Liver (tissue), 9 donors: ENCODE data around the gene TMIGD1. TPM values are rescaled to one million over a fixed set of nuclear protein-coding genes. Genes with fewer than 3 reads are reported as not detected.

ENCODE experiments used
- DNase-seq: peaks from one replicate; pipeline ENCODE4 v3.0.0-alpha.2; 2017; ENCODE audit warnings: low spot score
- H3K27ac ChIP-seq, 2 donors: one replicate each; pipeline ENCODE4 v1.7.0; 2013; ENCODE audit warnings: inconsistent platforms in 2 of 2, low read length in 2 of 2, control low read depth in 1 of 2, low read depth in 1 of 2, mild to moderate bottlenecking in 1 of 2
- H3K27me3 ChIP-seq, 4 donors: one replicate each; pipeline versions ENCODE4 v1.6.1 to v1.7.0; 2013; ENCODE audit warnings: low read length in 3 of 4, inconsistent platforms in 1 of 4, mild to moderate bottlenecking in 1 of 4, moderate library complexity in 1 of 4; ENCODE audit not compliant: control insufficient read depth in 4 of 4, insufficient read depth in 4 of 4
- H3K36me3 ChIP-seq, 4 donors: one replicate each; pipeline versions ENCODE4 v1.6.1 to v1.7.0; 2013; ENCODE audit warnings: low read length in 3 of 4, mild to moderate bottlenecking in 3 of 4, low read depth in 1 of 4, moderate library complexity in 1 of 4; ENCODE audit not compliant: control insufficient read depth in 4 of 4, insufficient read depth in 3 of 4
- H3K4me1 ChIP-seq, 4 donors: one replicate each; pipeline versions ENCODE4 v1.6.1 to v1.7.0; 2013; ENCODE audit warnings: low read length in 3 of 4, mild to moderate bottlenecking in 3 of 4, moderate library complexity in 1 of 4; ENCODE audit not compliant: control insufficient read depth in 4 of 4, insufficient read depth in 4 of 4
- H3K4me3 ChIP-seq, 3 donors: one replicate each; pipeline versions ENCODE4 v1.6.1 to v1.7.0; 2013; ENCODE audit warnings: low read length in 3 of 3, control low read depth in 1 of 3, low read depth in 1 of 3, mild to moderate bottlenecking in 1 of 3
- H3K9ac ChIP-seq, 2 donors: one replicate each; pipeline ENCODE4 v1.7.0; 2013; ENCODE audit warnings: low read length in 2 of 2, mild to moderate bottlenecking in 2 of 2, moderate library complexity in 2 of 2, control low read depth in 1 of 2, low read depth in 1 of 2
- H3K9me3 ChIP-seq, 4 donors: one replicate each; pipeline versions ENCODE4 v1.6.1 to v1.7.0; 2013; ENCODE audit warnings: low read length in 3 of 4; ENCODE audit not compliant: control insufficient read depth in 4 of 4
- EGR1 ChIP-seq, 2 donors: IDR thresholded peaks; 2 replicates each; pipeline ENCODE4 v1.6.1; 2016 to 2018; ENCODE audit warnings: antibody characterized with exemption in 2 of 2, low read depth in 2 of 2
- FOXA1 ChIP-seq: IDR thresholded peaks from 2 replicates; pipeline ENCODE4 v1.6.1; 2016; ENCODE audit warnings: antibody characterized with exemption
- FOXA2 ChIP-seq: IDR thresholded peaks from 2 replicates; pipeline ENCODE4 v1.6.1; 2016; ENCODE audit warnings: antibody characterized with exemption
- GABPA ChIP-seq, 2 donors: IDR thresholded peaks in 1 of 2; conservative IDR thresholded peaks in 1 of 2; 2 replicates each; pipeline ENCODE4 v1.6.1; 2016; ENCODE audit warnings: antibody characterized with exemption in 2 of 2, mild to moderate bottlenecking in 1 of 2, moderate library complexity in 1 of 2
- HNF4A ChIP-seq, 2 donors: conservative IDR thresholded peaks; 2 replicates each; pipeline ENCODE4 v1.6.1; 2016; ENCODE audit warnings: antibody characterized with exemption in 2 of 2, mild to moderate bottlenecking in 2 of 2
- HNF4G ChIP-seq: IDR thresholded peaks from 2 replicates; pipeline ENCODE4 v1.6.1; 2016; ENCODE audit warnings: antibody characterized with exemption
- JUND ChIP-seq, 2 donors: IDR thresholded peaks; 2 replicates each; pipeline ENCODE4 v1.6.1; 2016; ENCODE audit warnings: antibody characterized with exemption in 2 of 2
- NR2F2 ChIP-seq: IDR thresholded peaks from 2 replicates; pipeline ENCODE4 v1.6.1; 2016; ENCODE audit warnings: antibody characterized with exemption
- RAD21 ChIP-seq, 2 donors: IDR thresholded peaks; 2 replicates each; pipeline ENCODE4 v1.6.1; 2016; ENCODE audit warnings: antibody characterized with exemption in 2 of 2, mild to moderate bottlenecking in 2 of 2
- RXRA ChIP-seq, 2 donors: IDR thresholded peaks; 2 replicates each; pipeline ENCODE4 v1.6.1; 2017 to 2018; ENCODE audit warnings: antibody characterized with exemption in 2 of 2, mild to moderate bottlenecking in 1 of 2
- SP1 ChIP-seq: IDR thresholded peaks from 2 replicates; pipeline ENCODE4 v1.6.1; 2018; ENCODE audit warnings: antibody characterized with exemption, mild to moderate bottlenecking
- TAF1 ChIP-seq: conservative IDR thresholded peaks from 2 replicates; pipeline ENCODE4 v1.6.1; 2016; ENCODE audit warnings: antibody characterized with exemption, mild to moderate bottlenecking
- YY1 ChIP-seq: IDR thresholded peaks from 2 replicates; pipeline ENCODE4 v1.6.1; 2016; ENCODE audit warnings: antibody characterized with exemption, mild to moderate bottlenecking
- WGBS: extraction: QIAGEN DNeasy Blood & Tissue Kit; methylation state at CpG from one replicate; pipeline ENCODE4 v1.1.7; 2013; 5-methylcytosine and 5-hydroxymethylcytosine counted together
- polyA plus RNA-seq, 2 donors: library from polyadenylated mRNA; stranded (reverse) in 1 of 2; unstranded in 1 of 2; fragments of 200-250 nt in 1 of 2; fragments of >200 nt in 1 of 2; fragmentation: Nextera tagmentation in 1 of 2; extraction: Ambion mirVana in 1 of 2; gene quantifications; one replicate each; pipeline versions ENCODE4 v1.2.1 to v1.2.3, GENCODE V29; 2013 to 2015
- total RNA-seq, 2 donors: library from RNA; depleted of rRNA; stranded (reverse); fragments of >200 nt; gene quantifications; one replicate each; pipeline ENCODE4 v1.2.3, GENCODE V29; 2014
- TF ChIP-seq, protein P1 (sequence below): IDR thresholded peaks from 2 replicates; pipeline ENCODE4 v1.6.1; 2016; ENCODE audit warnings: antibody characterized with exemption
- TF ChIP-seq, protein P2 (sequence below): fragments of 150-350 bp; IDR thresholded peaks from 2 replicates; pipeline ENCODE4 v1.5.1; 2017; ENCODE audit warnings: improper control_type of control experiment, low read depth, low read length; ENCODE audit not compliant: missing input control
- TF ChIP-seq, protein P3 (sequence below): IDR thresholded peaks from 2 replicates; pipeline ENCODE4 v1.6.1; 2016; ENCODE audit warnings: antibody characterized with exemption
- TF ChIP-seq, protein P4 (sequence below): IDR thresholded peaks from 2 replicates; pipeline ENCODE4 v1.6.1; 2016; ENCODE audit warnings: antibody characterized with exemption, mild to moderate bottlenecking
- TF ChIP-seq, protein P5 (sequence below): IDR thresholded peaks from 2 replicates; pipeline ENCODE4 v1.6.1; 2016; ENCODE audit warnings: antibody characterized with exemption
- donor health status: healthy.
- donor health status: healthy.
- donor health status: healthy.
- donor health status: healthy.
- donor health status: healthy.

Gene TMIGD1, protein sequence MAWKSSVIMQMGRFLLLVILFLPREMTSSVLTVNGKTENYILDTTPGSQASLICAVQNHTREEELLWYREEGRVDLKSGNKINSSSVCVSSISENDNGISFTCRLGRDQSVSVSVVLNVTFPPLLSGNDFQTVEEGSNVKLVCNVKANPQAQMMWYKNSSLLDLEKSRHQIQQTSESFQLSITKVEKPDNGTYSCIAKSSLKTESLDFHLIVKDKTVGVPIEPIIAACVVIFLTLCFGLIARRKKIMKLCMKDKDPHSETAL
- total RNA-seq, result not detected
- not detected for polyA plus RNA-seq

DNA sequence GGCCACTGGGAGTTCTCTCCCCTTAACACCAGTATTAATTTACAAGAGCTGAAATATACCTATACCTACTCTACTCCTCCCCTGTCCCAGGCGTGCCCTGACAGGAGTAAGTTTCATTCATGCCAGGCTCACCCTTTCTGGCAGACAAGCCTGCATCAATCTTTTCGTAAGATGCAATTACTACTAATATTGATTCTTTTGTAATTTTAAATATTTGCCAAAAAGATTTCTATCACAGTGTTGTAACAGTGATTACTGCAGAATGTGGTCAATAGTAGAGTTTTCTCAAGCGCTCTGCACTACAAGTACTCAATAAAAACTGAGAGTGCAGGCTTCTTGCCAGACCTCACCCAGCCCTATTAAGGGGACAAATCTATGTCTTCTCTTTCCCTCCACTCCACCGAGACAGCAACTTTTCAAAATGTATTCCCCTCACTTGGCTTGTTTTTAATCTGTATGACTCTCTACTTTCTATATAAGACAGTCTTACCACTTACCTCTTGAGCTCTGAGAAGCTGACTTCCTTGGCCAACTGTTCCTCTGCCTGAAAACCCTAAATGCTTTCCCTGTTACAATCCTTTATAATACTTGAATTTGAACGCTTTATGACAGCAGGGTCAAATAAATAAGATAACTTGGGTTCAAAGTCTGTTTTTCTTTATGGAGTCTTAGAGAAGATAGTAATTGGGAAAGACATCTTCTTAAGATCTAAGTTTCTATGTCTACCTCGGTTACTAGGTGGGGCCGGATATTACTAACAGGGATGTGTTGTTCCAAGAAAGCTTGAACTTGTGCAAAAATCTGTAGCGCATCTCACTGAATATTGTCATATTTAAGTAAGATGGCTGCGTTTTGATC is at the start of gene TMIGD1:
Gene TMIGD1, minus strand, starts transcription at position 555 of the 858 bp plus-strand sequence. CDS start 1,924 bp downstream, outside the sequence.
- 61% methylated on average over 9 of the region's 9 CpGs for WGBS
- H3K36me3 ChIP-seq, result no peaks in the 10 kb centered on the region
- H3K9me3 ChIP-seq, result no peaks in the 10 kb centered on the region
- TF ChIP-seq EGR1 (IDR thresholded peaks at IDR 0.05; ENCODE audit: low read depth in 2 of 2), result no peak
- TF ChIP-seq, protein P1, sequence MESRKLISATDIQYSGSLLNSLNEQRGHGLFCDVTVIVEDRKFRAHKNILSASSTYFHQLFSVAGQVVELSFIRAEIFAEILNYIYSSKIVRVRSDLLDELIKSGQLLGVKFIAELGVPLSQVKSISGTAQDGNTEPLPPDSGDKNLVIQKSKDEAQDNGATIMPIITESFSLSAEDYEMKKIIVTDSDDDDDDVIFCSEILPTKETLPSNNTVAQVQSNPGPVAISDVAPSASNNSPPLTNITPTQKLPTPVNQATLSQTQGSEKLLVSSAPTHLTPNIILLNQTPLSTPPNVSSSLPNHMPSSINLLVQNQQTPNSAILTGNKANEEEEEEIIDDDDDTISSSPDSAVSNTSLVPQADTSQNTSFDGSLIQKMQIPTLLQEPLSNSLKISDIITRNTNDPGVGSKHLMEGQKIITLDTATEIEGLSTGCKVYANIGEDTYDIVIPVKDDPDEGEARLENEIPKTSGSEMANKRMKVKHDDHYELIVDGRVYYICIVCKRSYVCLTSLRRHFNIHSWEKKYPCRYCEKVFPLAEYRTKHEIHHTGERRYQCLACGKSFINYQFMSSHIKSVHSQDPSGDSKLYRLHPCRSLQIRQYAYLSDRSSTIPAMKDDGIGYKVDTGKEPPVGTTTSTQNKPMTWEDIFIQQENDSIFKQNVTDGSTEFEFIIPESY, result peak; percentile 38
- TF ChIP-seq JUND (IDR thresholded peaks at IDR 0.05), result peak; percentile 10 to 57
- peak; percentile 60 to 68 for TF ChIP-seq HNF4A (conservative IDR thresholded peaks at IDR 0.05)
- TF ChIP-seq FOXA2, result no peak
- peak; percentile 20 to 42 for TF ChIP-seq RAD21 (IDR thresholded peaks at IDR 0.05)
- TF ChIP-seq SP1, result peak; percentile 32
- TF ChIP-seq TAF1, result no peak
- TF ChIP-seq GABPA (IDR thresholded peaks at IDR 0.05 in 1 of 2, conservative IDR thresholded peaks at IDR 0.05 in 1 of 2), result no peak
- TF ChIP-seq NR2F2, result no peak
- no peak for TF ChIP-seq HNF4G
- TF ChIP-seq, protein P2, sequence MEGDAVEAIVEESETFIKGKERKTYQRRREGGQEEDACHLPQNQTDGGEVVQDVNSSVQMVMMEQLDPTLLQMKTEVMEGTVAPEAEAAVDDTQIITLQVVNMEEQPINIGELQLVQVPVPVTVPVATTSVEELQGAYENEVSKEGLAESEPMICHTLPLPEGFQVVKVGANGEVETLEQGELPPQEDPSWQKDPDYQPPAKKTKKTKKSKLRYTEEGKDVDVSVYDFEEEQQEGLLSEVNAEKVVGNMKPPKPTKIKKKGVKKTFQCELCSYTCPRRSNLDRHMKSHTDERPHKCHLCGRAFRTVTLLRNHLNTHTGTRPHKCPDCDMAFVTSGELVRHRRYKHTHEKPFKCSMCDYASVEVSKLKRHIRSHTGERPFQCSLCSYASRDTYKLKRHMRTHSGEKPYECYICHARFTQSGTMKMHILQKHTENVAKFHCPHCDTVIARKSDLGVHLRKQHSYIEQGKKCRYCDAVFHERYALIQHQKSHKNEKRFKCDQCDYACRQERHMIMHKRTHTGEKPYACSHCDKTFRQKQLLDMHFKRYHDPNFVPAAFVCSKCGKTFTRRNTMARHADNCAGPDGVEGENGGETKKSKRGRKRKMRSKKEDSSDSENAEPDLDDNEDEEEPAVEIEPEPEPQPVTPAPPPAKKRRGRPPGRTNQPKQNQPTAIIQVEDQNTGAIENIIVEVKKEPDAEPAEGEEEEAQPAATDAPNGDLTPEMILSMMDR, result no peak
- TF ChIP-seq, protein P3, sequence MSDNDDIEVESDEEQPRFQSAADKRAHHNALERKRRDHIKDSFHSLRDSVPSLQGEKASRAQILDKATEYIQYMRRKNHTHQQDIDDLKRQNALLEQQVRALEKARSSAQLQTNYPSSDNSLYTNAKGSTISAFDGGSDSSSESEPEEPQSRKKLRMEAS, result no peak
- TF ChIP-seq RXRA (IDR thresholded peaks at IDR 0.05), result peak; percentile 28 to 64
- TF ChIP-seq, protein P4, sequence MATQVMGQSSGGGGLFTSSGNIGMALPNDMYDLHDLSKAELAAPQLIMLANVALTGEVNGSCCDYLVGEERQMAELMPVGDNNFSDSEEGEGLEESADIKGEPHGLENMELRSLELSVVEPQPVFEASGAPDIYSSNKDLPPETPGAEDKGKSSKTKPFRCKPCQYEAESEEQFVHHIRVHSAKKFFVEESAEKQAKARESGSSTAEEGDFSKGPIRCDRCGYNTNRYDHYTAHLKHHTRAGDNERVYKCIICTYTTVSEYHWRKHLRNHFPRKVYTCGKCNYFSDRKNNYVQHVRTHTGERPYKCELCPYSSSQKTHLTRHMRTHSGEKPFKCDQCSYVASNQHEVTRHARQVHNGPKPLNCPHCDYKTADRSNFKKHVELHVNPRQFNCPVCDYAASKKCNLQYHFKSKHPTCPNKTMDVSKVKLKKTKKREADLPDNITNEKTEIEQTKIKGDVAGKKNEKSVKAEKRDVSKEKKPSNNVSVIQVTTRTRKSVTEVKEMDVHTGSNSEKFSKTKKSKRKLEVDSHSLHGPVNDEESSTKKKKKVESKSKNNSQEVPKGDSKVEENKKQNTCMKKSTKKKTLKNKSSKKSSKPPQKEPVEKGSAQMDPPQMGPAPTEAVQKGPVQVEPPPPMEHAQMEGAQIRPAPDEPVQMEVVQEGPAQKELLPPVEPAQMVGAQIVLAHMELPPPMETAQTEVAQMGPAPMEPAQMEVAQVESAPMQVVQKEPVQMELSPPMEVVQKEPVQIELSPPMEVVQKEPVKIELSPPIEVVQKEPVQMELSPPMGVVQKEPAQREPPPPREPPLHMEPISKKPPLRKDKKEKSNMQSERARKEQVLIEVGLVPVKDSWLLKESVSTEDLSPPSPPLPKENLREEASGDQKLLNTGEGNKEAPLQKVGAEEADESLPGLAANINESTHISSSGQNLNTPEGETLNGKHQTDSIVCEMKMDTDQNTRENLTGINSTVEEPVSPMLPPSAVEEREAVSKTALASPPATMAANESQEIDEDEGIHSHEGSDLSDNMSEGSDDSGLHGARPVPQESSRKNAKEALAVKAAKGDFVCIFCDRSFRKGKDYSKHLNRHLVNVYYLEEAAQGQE, result no peak
- TF ChIP-seq YY1, result peak; percentile 22
- TF ChIP-seq, protein P5, sequence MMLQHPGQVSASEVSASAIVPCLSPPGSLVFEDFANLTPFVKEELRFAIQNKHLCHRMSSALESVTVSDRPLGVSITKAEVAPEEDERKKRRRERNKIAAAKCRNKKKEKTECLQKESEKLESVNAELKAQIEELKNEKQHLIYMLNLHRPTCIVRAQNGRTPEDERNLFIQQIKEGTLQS, result no peak
- no peak for TF ChIP-seq FOXA1
- H3K9ac ChIP-seq, result no peak within 1 kb of the TSS
- DNase-seq, result no peak
- peaks cover 6 to 21% (median 17%) of the 10 kb centered on the region in 4 donors for H3K4me1 ChIP-seq
- H3K4me3 ChIP-seq, result no peak within 1 kb of the TSS
- peaks cover 0 to 7% (median 2%) of the 10 kb centered on the region in 4 donors for H3K27me3 ChIP-seq
- no peak within 1 kb of the TSS for H3K27ac ChIP-seq
